ENCODE results near the gene THSD4.
A peak's percentile ranks its signal among the peaks of the same experiment; 100 is the strongest.

THSD4 gene

DNA sequence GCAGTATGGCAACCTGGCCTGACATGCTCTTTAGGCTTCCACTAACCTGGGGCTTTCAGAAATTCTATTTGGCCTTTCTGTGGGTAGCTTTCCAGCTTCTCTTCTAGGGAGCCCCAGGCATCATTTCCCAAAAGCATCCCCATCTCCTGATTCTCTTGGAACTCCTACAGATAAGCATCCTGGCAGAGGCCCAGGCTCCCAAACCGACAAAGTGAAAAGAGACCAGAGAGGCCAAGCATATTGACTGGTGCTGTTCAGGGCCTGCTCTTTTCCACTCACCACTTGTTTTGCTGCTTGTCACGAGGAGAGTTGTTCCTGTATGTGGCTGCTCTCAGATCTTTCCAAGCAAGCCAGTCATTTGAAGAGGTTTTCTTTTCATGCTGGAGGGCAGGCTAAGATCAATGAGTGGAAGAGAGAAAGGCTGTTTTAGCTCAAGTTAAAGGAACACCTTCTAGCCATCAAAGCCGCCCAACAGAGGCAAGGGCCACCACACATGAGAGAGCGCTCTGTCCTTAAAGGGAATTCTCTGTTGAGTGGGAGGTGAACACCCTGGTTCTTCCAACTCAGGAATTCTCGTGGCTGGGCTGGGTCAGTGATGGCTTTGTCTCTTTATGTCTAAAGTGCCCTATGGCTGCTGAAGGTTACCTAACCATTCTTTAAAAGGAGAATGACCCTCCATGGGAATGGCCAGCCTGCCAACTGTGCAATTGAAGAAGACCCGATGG, 664.0 kb downstream of the THSD4 start:
- no peak for DNase-seq

DNA sequence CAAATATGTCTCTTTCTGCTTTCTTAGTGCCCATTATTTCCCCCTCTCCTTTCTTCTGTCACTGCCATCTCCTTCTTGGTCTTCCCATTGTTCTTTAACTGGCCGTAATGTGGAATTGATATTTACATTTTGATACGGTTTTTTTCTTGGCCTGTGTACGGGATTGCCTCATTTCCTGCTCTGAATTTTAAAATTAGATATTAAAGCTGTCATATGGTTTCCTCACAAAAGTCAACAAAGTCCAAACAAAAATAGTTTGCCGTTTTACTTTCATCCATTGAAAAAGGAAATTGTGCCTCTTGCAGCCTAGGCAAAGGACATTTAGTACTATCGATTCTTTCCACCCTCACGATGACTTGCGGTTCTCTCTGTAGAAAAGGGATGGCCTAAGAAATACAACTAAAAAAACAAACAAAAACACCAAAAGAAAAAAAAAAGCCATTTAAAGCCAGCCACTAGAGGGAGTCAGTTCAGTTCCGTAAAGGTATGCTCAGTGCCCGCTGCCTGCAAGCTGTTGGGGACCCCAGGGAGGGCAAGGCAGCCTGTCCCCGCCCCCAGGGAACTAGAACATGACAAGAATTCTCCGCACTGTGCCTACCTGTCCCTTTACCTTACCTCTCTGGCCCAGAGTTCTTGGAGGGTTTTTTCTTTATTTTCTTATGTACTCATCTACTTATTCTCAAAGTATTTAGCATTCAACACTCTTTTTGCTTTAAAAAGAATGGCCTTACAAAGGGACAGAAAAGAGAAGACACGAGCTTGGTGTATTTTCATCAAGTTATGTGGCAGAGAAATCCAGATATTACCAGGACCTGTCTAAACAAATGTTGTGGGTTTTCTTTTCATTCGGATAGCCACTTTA, 665.1 kb downstream of the THSD4 start:
- DNase-seq: peak; percentile 28

DNA sequence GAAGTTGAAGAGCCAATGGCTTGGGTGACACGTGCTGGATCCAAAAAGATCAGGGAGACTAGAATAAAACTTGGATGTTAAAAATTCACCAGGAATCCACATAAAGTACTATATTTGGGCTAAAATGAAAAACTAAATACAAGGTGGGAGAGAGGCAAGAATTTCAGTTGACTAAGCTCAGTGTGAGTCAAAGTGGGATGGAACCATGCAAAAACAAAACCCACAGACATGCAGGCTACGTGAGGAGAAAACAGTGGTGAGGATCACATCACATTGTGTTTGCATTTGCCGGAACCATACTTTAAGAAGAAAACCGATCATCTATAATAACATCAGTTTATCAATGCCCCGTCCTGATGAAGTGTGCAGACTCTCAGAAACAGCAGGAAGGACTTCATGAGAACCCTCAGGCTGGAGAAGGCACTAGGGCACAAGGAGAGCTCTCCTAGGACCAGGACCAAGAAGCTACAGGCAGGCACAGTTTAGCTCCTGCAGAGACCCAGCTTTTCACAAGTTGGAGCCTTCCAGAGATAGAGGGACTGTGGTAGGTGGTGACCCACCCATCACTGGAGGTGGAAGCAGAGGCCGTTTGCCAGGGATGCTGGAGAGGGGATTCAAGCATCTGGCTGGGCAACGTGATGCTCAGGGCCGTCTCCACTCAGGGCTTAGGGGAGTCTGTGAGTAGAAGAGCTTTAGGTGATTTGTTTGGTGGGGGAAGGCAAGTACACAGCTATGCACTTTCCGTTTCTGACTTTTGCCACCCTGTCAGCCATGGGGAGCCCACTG, 666.1 kb downstream of the THSD4 start:
- DNase-seq: no peak

DNA sequence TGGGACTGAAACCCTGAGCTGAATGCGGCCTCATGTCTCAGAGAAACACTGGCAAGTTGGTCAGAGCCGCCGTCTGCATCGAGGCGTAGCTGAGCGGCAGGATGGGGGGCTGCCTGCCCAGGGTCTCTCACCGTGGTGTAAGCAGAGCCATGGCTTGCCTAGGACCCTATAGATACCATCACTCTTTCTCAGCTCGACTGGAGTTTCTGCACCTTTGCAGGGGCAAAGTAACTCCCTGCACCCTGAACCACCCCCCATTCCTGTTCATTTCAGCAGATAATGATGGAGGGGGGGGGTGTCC, 666.6 kb downstream of the THSD4 start:
- no peak for DNase-seq

DNA sequence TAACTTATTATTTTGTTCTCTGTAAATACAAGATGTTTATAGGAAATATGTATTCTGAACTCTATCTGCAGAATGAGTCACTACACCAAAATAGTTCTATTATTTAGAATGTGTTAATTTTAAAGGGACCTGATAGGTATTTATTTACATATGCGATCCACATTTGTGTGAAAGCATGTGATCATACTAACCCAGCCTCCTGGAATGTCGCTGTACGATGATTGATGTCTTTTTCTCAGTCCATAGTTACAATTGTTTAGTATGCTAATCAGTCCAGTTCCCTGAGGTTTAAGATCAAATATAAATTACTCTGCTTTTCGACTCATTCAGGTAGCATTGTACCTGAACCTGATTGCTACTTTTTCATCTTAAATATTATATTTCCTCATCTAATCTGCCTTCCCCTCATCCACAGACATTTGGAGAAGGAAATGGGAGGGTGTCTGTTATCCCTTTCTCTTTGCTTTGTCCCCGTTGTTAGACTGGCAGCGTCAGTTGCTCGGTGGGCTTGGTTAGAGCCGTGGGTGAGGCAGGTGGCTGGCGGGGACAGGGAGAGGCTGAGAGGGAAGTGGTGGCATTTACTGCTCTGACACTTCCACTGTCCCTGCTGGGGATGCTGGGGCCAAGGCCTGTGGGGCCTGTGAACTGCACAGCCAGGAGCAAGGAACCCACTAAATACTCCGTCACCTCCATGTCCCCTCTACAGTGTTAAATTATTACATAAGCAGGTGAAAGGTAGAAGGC, 667.3 kb downstream of the THSD4 start:
- no peak for DNase-seq

DNA sequence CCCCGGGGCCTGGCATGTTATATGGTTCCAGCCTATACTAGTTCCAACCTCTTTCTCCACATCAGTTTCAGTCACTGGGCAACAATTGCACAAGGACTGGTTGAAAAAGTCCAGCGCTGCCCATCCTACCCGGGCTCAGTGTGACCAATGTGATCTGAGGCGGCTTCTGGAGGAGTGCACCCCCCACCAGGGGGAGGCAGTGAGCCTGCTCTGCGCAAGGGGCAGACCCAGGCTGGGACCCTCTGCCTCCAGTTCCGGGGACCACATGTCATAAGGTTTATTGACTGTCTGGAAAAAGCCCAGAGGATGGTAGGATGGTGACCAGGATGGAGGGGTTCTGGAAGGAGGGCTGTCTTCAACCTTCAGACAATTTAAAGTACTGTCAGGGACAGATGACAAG, 669.4 kb downstream of the THSD4 start:
- no peak for DNase-seq

DNA sequence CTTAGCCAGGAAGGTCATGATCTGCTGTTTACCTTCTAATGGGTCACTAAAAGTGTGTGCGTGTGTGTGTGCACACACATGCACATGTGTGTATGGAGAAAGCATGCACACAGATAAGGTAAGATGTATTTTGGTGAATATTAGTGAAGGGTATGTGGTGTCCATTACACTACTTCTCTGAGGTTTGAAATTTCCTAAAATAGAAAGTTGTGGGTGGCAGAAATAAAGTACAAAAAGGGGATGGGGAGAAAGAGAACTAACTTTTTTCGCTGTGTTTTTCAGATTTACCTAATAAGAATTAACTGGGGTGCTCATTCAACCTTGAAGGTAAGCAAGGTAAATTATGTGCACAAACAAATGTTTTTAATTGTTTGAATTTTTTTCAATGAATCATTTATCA, 670.7 kb downstream of the THSD4 start:
- DNase-seq: no peak

DNA sequence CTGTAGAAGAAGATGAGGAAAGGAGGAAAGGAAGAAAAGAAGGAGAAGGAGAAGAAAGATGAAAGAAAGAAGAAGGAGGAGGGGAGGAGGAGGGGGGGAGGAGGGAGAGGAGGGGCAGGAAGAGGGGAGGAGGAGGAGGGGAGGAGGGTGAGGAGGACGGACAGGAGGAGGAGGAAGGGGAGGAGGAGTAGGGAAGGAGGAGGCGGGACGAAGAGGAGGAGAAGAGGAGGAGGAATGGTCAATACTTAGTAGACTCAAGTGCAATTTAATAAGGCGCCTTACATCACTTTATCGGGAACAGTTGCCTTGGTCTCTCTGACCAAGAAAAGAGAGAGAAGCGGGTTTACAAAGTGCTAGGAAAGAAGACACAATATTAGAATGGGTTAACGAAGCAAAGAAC, 671.4 kb downstream of the THSD4 start:
- DNase-seq: no peak

DNA sequence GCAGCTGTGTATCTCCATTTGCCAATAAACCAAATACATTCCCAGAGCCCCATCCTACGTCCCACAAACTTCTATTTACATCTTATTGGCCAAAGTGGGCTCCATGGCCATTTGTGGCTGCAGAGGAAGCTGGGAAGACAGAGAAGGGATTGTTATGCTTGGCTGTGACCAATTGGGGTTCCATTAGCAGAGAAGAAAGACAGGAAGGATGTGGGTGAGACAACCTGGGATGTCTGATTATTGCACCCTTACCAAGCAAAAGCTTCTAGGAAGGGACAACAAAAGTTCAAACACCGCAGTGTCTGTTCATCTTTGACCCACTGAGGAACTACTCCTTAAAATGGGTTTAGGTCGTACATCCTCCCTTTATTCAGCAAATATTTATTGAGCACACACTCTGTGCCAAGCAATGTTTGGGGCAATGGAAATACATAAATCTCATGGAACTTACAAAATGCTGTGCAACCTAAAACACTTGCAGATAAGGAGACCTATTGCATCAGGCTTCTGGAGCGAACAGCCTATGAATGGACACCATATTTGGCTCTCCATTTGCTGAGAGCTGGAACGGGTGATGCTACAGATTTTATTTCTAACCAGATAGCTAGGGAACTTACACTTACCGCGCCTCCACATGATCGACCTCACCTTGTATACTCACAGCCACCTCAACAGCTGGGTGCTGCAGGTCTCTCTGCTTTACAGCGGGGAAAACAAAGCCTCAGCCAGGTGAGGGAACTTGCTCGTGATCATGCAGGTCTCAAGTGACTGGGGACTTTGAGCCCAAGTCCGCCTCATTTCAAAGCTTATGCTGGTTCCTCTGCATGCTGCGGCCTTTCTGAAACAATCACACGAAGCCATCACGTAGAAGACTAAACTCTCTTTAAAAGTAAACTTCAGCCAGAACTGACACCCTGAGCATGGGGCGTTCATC, 673.6 kb downstream of the THSD4 start:
- no peak for DNase-seq

DNA sequence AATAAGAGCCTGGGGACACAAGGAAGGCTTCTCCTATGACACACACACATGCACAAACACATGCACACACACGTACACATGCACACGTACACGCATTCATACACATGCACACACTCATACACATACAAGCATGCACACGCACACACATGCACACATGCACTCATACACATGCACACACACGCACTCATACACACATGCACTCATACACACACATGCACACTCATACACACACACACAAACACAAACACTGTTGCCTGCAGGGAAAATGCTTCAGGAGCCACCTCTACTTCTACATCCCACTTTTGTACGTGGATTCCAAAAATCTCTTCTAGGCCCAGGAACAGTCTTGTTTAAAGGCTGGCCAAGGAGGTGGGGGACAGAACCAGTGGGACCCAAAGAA, 674.3 kb downstream of the THSD4 start:
- DNase-seq: no peak

DNA sequence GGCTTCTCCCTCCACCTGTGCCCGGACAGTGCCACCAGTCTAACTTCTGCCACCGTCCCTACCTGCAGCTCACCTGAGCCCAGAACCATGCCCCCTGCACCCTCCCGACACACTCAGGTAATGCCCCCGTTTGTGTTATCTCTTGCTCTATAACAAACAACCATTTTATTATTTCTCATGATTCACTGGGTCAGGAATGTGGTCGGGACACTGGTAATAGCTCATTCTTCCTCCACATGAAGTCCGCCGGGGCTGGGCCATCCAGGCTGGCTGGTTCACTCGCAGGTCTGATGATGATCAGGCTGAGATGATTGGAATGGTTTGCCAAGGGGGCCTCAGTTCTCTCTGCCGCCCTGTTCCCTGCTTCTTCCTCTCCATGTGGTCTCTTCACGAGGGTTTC, 674.8 kb downstream of the THSD4 start:
- no peak for DNase-seq

DNA sequence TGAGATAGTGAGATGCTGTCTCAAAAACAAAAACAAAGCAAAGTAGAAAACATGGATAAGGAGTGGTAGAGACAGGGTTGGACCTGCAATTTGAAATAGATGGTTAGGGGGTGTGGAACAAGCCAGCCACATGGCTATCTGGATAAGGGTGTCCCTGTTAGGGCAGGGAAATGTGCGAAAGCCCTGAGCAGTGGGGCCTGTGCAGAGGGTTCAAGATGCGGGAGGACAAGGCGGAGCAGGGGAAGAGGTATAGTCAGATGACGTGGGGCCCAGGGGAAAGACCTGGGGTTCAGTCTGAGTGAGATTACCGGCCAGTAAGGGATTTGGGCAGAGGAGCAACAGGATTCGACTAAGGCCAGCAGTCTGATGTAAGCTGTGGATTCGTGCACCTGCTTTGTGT, 676.7 kb downstream of the THSD4 start:
- DNase-seq: no peak

DNA sequence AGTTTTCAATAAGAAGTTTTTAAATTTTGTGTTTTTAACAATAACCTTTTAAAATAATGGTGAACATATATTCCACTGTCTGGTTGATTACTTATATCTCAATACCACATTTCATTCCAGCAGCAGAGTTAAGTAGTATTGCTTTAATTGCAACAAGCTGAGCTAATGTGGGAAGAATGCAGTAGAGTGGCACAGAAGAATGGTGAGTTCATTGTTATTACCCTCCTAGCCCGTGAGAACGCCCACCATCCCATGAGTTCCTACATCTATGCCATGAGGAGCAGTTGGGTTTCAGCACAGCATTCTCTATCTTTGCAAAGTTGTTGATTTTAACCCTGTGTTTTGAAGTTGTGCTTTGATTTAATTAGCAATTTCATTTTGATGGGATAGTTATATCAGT, 677.2 kb downstream of the THSD4 start:
- no peak for DNase-seq

DNA sequence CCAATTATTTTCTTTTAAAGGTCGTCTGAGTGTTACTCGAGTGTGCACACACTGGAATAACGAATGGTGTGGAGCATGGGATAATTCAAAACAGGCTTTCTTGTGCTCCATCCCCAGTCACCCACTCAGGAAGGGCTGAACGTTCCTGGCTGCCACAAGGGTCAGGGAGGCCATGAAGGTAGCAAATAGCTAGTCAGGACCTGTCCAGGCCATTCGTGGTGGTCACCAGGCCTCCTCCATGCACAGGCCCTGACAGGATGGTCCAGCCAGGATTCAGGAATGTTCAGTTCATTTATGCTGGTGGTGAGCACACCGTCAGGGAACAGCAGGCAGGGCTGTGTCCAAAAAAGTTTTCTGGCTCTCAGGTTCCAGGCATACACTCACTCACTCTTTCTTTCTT, 683.4 kb downstream of the THSD4 start:
- DNase-seq: no peak

DNA sequence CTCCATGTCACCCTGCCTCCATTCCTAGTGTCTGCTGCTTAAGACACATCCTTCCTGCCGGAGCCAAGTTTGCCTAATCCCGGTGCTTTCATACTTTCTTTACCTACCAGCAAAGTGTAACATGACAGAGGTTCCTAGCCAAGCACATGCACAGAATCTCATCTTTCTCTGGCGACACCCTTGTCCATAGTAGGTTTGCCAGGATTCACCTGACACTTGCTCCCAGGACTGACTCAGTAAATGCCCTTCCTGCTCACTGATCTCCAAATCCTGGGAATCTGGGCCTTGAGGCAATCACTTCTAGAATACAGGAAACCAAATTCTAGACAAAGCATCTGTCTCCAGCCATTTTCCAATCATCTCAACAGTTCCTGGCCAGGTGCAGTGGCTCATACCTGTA, 684.9 kb downstream of the THSD4 start:
- DNase-seq: no peak

DNA sequence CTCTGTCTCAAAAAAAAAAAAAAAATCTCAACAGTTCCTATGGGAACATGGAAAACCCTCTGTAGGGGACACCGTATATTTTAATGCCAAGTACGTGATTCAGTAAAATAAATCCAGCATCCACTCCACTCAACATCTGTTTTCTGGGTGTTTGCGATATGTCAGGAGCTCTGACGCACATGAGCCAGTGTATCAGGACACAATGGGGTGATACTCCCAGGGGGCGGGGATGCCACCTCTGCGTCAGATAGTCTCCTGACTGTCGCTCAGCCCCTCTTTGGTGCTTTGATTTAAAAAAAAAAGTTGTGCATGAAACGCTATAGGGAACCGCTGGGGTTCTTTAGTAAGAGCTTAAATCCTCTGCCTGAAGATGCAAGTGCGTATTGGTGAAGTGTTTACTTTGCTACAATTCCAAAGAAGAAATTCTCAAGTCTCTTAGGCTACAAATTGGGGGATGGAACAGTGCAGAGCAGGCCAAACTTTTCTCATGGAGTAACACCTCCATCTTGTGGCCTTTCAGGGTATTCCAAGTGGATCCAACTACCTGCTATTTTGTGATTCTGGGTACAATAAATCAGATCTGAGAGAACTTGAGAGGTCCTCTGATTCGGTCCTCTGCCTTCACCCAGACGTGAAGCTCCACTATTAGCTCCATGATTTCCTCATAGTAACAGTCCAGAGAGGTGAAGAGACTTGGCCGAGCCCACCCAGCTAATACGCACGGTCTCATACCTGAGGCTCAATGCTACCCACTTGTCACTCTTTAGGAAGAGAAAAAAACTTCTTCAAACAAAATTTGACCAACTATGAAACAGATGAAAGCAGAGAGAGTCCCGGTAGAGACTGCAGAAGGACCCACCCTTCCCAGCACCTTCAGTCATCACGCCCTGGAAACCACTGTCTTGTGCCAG, 685.8 kb downstream of the THSD4 start:
- no peak for DNase-seq

DNA sequence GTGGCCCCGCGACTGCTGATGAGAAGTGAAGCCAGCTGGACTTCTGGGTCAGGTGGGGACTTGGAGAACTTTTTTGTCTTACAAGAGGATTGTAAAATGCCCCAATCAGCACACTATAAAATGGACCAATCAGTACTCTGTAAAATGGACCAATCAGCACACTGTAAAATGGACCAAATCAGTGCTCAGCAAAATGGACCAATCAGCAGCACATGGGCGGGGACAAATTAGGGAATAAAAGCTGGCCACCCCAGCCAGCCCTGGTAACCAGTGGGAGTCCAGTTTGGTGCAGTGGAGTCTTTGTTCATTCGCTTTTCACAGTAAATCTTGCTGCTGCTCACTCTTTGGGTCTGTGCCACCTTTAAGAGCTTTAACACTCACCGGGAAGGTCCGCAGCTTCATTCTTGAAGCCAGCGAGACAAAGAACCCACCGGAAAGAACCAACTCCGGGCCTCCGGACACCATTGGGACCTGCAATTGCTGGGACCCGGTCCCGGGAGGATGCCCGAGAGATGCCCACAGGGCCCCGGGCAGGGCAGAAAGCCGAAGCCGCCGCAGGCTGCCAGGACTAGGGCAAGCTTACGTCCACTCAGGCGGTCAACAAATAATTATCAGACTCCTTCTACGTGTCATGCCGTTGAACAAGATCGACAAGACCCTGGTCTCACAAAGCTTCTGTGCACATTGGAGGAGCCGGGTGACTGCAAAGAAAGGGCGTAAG, 686.8 kb downstream of the THSD4 start:
- no peak for DNase-seq

DNA sequence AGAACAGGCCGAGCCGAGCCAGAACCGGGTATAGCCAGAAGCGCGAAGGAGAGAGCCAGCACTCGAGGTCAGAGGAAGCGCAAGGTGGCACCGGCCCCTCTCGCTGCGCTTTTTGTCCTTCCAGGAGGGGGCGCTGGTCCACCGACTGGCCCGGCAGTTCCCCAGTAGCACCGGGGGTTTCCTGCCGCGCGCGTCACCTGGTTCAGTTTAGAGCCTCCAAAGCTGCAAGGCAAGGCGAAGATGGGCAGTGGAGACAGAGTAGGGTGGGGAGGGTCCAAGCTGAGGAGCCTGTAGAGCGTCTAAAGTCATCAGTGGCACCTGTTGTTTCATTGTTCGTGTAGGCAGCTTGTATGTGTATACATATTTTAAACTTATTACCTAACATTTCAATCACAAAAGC, 687.5 kb downstream of the THSD4 start:
- DNase-seq: no peak

DNA sequence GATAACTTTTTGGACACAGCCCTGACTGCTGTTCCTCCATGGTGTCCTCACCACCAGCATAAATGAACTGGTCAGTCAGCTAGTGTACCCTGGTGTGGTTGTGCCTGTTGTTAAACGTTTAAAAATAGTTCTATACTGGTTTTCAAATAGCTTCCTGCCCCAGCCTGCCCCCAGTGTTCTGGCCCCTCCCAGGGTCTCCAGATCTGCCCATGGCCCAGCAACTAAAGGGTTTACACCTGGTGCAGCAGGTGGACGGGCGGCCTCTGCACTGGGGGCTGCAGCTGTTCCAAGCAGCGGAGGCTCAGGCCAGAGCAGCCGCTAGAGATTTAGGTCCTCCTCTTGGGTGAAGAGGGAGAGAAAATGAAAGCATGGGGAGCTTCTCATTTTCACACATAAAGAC, 689.0 kb downstream of the THSD4 start:
- DNase-seq: no peak
